ENCODE results near the gene AFAP1. TPM values are rescaled to one million over a fixed set of nuclear protein-coding genes. Genes with fewer than 3 reads are reported as not detected.

The AFAP1 gene
- total RNA-seq, 4 donors from 2014 or later = 8.2 to 22.3 (median 15.2) TPM

GRCh38 chr4:7837597-7838135 is 102.0 kb downstream of the AFAP1 start:
- 84 to 88% methylated on average over 6 of the region's 6 CpGs for WGBS, 2 donors
- intact Hi-C loops (cut with DNase I; ENCODE audit: low total_unique reads) = no loop called here
- TF ChIP-seq CTCF (IDR thresholded peaks at IDR 0.05) (no peak), POLR2A (IDR thresholded peaks at IDR 0.05) (no peak)
- DNase-seq (ENCODE audit: low spot score in 2 of 2) = no peak
- H3K4me3 ChIP-seq (ENCODE audit: low read depth, poor library complexity, severe bottlenecking) = no peak overlapping the region

GRCh38 chr4:7831858-7832730 is 107.6 kb downstream of the AFAP1 start:
- WGBS, 2 donors = 81 to 83% methylated on average over 14 of the region's 14 CpGs
- H3K4me3 ChIP-seq (ENCODE audit: low read depth, poor library complexity, severe bottlenecking) = no peak overlapping the region
- intact Hi-C loops (cut with DNase I; ENCODE audit: low total_unique reads) = no loop called here
- no peak for DNase-seq (ENCODE audit: low spot score in 2 of 2)
- TF ChIP-seq CTCF (IDR thresholded peaks at IDR 0.05) (no peak), POLR2A (IDR thresholded peaks at IDR 0.05) (no peak)

GRCh38 chr4:7831330-7831729 is 108.3 kb downstream of the AFAP1 start:
- intact Hi-C loops (cut with DNase I; ENCODE audit: low total_unique reads) = no loop called here
- H3K4me3 ChIP-seq (ENCODE audit: low read depth, poor library complexity, severe bottlenecking) = no peak overlapping the region
- no peak for DNase-seq (ENCODE audit: low spot score in 2 of 2)
- TF ChIP-seq CTCF (IDR thresholded peaks at IDR 0.05) (no peak), POLR2A (IDR thresholded peaks at IDR 0.05) (no peak)
- WGBS, 2 donors = 50 to 58% methylated on average over 7 of the region's 7 CpGs

- WGBS, 2 donors = 83 to 89% methylated on average over 2 of the region's 2 CpGs
- intact Hi-C loops (cut with DNase I; ENCODE audit: low total_unique reads) = no loop called here
Observed at GRCh38 chr4:7830747-7831146, 108.9 kb downstream of the AFAP1 start.

More at GRCh38 chr4:7830747-7831146, 108.9 kb downstream of the AFAP1 start:
- TF ChIP-seq POLR2A (IDR thresholded peaks at IDR 0.05) (no peak), CTCF (IDR thresholded peaks at IDR 0.05) (no peak)
- no peak overlapping the region for H3K4me3 ChIP-seq (ENCODE audit: low read depth, poor library complexity, severe bottlenecking)
- DNase-seq (ENCODE audit: low spot score in 2 of 2) = no peak

Measured in lower leg skin (tissue), 4 donors.